Measurements from ENCODE around the gene PTPRG. TPM values are rescaled to one million over a fixed set of nuclear protein-coding genes. Genes with fewer than 3 reads are reported as not detected.

Gene PTPRG
- total RNA-seq, 2 donors from 2014 or later, result 33.9 to 39.2 TPM

- Histone ChIP-seq H3K4me1 (peaks cover 0 to under 1% of the 10 kb centered on the region in 2 donors), H3K27ac (no peak overlapping the region), H3K27me3 (no peaks in the 10 kb centered on the region), H3K36me3 (no peaks in the 10 kb centered on the region), H3K4me3 (no peak overlapping the region), H3K9me3 (no peaks in the 10 kb centered on the region)
- TF ChIP-seq CTCF (IDR thresholded peaks at IDR 0.05), result no peak
- no peak for DNase-seq (ENCODE audit: low spot score)
These were observed 377.6 kb downstream of the PTPRG start for GRCh38 chr3:61938878-61939549.

GRCh38 chr3:61940236-61940635 lies 378.9 kb downstream of the PTPRG start:
- Histone ChIP-seq H3K27me3 (no peaks in the 10 kb centered on the region), H3K9me3 (no peaks in the 10 kb centered on the region), H3K4me3 (no peak overlapping the region), H3K36me3 (no peaks in the 10 kb centered on the region), H3K4me1 (no peaks in the 10 kb centered on the region), H3K27ac (no peak overlapping the region)
- TF ChIP-seq CTCF (IDR thresholded peaks at IDR 0.05), result no peak
- DNase-seq (ENCODE audit: low spot score), result no peak

GRCh38 chr3:61943975-61944374 lies 382.6 kb downstream of the PTPRG start:
- H3K4me1 ChIP-seq, result peaks cover 0 to 31% of the 10 kb centered on the region in 2 donors
- H3K4me3 ChIP-seq, result no peak overlapping the region
- H3K27me3 ChIP-seq, result no peaks in the 10 kb centered on the region
- no peak overlapping the region for H3K27ac ChIP-seq
- H3K36me3 ChIP-seq, result no peaks in the 10 kb centered on the region
- H3K9me3 ChIP-seq, result no peaks in the 10 kb centered on the region
- no peak for DNase-seq (ENCODE audit: low spot score)
- no peak for TF ChIP-seq CTCF (IDR thresholded peaks at IDR 0.05)

- H3K4me3 ChIP-seq, result no peak overlapping the region
- H3K9me3 ChIP-seq, result no peaks in the 10 kb centered on the region
- H3K4me1 ChIP-seq, result peaks cover 0 to 37% of the 10 kb centered on the region in 2 donors
- TF ChIP-seq CTCF (IDR thresholded peaks at IDR 0.05), result no peak
- no peak for DNase-seq (ENCODE audit: low spot score)
- no peak overlapping the region for H3K27ac ChIP-seq
- no peaks in the 10 kb centered on the region for H3K36me3 ChIP-seq
- no peaks in the 10 kb centered on the region for H3K27me3 ChIP-seq
These were observed 383.4 kb downstream of the PTPRG start for GRCh38 chr3:61944726-61945125.

- no peaks in the 10 kb centered on the region for H3K27me3 ChIP-seq
- TF ChIP-seq CTCF (IDR thresholded peaks at IDR 0.05), result no peak
- H3K4me3 ChIP-seq, result no peak overlapping the region
- no peaks in the 10 kb centered on the region for H3K36me3 ChIP-seq
- DNase-seq (ENCODE audit: low spot score), result no peak
- no peaks in the 10 kb centered on the region for H3K9me3 ChIP-seq
- peaks cover 0 to 41% of the 10 kb centered on the region in 2 donors for H3K4me1 ChIP-seq
- H3K27ac ChIP-seq, result no peak overlapping the region
These were observed 384.3 kb downstream of the PTPRG start for GRCh38 chr3:61945657-61946056.
